DOHH2 (cell line): ENCODE measurements around the gene RNLS.

Experiments
- H3F3A ChIP-seq: fragments of 200-600 bp; sonication (generic), shearing (Covaris generic); 2 replicates; pipeline ENCODE4 v1.6.0; 2016; ENCODE audit warnings: antibody characterized with exemption, mild to moderate bottlenecking; ENCODE audit not compliant: control insufficient read depth, insufficient read depth
- H3K27ac ChIP-seq: fragments of 200-600 bp; sonication (generic); 2 replicates; pipeline ENCODE4 v1.5.1; 2014; ENCODE audit warnings: low read depth, mild to moderate bottlenecking, low read length, moderate library complexity
- H3K27me3 ChIP-seq: fragments of 200-600 bp; sonication (generic); 2 replicates; pipeline ENCODE4 v1.6.1; 2014; ENCODE audit warnings: mild to moderate bottlenecking, low read length, mixed read lengths; ENCODE audit not compliant: control insufficient read depth
- H3K36me3 ChIP-seq: fragments of 200-600 bp; sonication (generic); 2 replicates; pipeline ENCODE4 v1.6.1; 2014; ENCODE audit warnings: mild to moderate bottlenecking, low read length, moderate library complexity, mixed read lengths; ENCODE audit not compliant: control insufficient read depth
- H3K4me1 ChIP-seq: fragments of 200-600 bp; sonication (generic); 2 replicates; pipeline ENCODE4 v1.6.1; 2014; ENCODE audit warnings: mild to moderate bottlenecking, low read length, mixed read lengths; ENCODE audit not compliant: control insufficient read depth
- H3K4me2 ChIP-seq: fragments of 200-600 bp; sonication (generic); 2 replicates; pipeline ENCODE4 v1.6.0; 2014; ENCODE audit warnings: mild to moderate bottlenecking, low read length, moderate library complexity
- H3K4me3 ChIP-seq: fragments of 200-600 bp; sonication (generic); 2 replicates; pipeline ENCODE4 v1.5.1; 2014; ENCODE audit warnings: mild to moderate bottlenecking, low read length, mixed read lengths
- H3K79me2 ChIP-seq: fragments of 200-600 bp; sonication (generic); 2 replicates; pipeline ENCODE4 v1.6.1; 2014; ENCODE audit warnings: mild to moderate bottlenecking, low read length, mixed read lengths; ENCODE audit not compliant: control insufficient read depth
- H3K9me2 ChIP-seq: fragments of 200-600 bp; sonication (generic); replicated peaks from 2 replicates; pipeline ENCODE4 v1.6.1; 2014; ENCODE audit warnings: mild to moderate bottlenecking, low read length, mixed read lengths; ENCODE audit not compliant: control insufficient read depth
- H3K9me3 ChIP-seq: fragments of 200-600 bp; sonication (generic); 2 replicates; pipeline ENCODE4 v1.6.1; 2014; ENCODE audit warnings: antibody characterized with exemption, low read length, mixed read lengths; ENCODE audit not compliant: control insufficient read depth, insufficient read depth
- H4K20me1 ChIP-seq: fragments of 200-600 bp; sonication (generic); 2 replicates; pipeline ENCODE4 v1.6.0; 2014; ENCODE audit warnings: low read depth, mild to moderate bottlenecking, antibody characterized with exemption, low read length, moderate library complexity; ENCODE audit not compliant: control insufficient read depth, insufficient read depth
- CTCF ChIP-seq: fragments of 200-600 bp; sonication (generic); IDR thresholded peaks from one replicate; pipeline ENCODE4 v1.5.1; 2014; ENCODE audit warnings: antibody characterized with exemption, mild to moderate bottlenecking, low read depth, low read length; ENCODE audit not compliant: poor library complexity, severe bottlenecking
- EZH2phosphoT487 ChIP-seq: fragments of 200-600 bp; sonication (generic); IDR thresholded peaks from 2 replicates; pipeline ENCODE4 v1.6.1; 2017; ENCODE audit warnings: borderline replicate concordance, mild to moderate bottlenecking, antibody characterized with exemption, low read length, moderate library complexity, mixed read lengths

Gene RNLS

GRCh38 chr10:88270061-88270808 is 312.9 kb downstream of the RNLS start:
- Histone ChIP-seq H4K20me1 (no peaks in the 10 kb centered on the region), H3K4me2 (no peak overlapping the region), H3K27me3 (no peaks in the 10 kb centered on the region), H3K79me2 (no peaks in the 10 kb centered on the region), H3K4me1 (peaks cover 25% of the 10 kb centered on the region), H3K4me3 (no peak overlapping the region), H3K27ac (no peak overlapping the region), H3K9me2 (no peaks in the 10 kb centered on the region), H3F3A (no peaks in the 10 kb centered on the region), H3K9me3 (no peaks in the 10 kb centered on the region), H3K36me3 (no peaks in the 10 kb centered on the region)
- TF ChIP-seq EZH2phosphoT487 (no peak), CTCF (no peak)

- no peak for TF ChIP-seq EZH2phosphoT487
- no peak for TF ChIP-seq CTCF
- H3K4me3 ChIP-seq: no peak overlapping the region
- H3K4me1 ChIP-seq: peaks cover 6% of the 10 kb centered on the region
- no peaks in the 10 kb centered on the region for H4K20me1 ChIP-seq
- no peak overlapping the region for H3K27ac ChIP-seq
- H3K4me2 ChIP-seq: no peak overlapping the region
- H3K9me2 ChIP-seq: no peaks in the 10 kb centered on the region
- no peaks in the 10 kb centered on the region for H3K9me3 ChIP-seq
- no peaks in the 10 kb centered on the region for H3F3A ChIP-seq
- H3K36me3 ChIP-seq: no peaks in the 10 kb centered on the region
- no peaks in the 10 kb centered on the region for H3K79me2 ChIP-seq
- no peaks in the 10 kb centered on the region for H3K27me3 ChIP-seq
Observed at GRCh38 chr10:88262591-88263234, 320.4 kb downstream of the RNLS start.

GRCh38 chr10:88261152-88261551 is 322.0 kb downstream of the RNLS start:
- no peak overlapping the region for H3K4me2 ChIP-seq
- no peak overlapping the region for H3K27ac ChIP-seq
- H4K20me1 ChIP-seq: no peaks in the 10 kb centered on the region
- H3K4me1 ChIP-seq: peaks cover 6% of the 10 kb centered on the region
- TF ChIP-seq EZH2phosphoT487 (no peak), CTCF (no peak)
- H3K9me2 ChIP-seq: no peaks in the 10 kb centered on the region
- no peaks in the 10 kb centered on the region for H3K9me3 ChIP-seq
- no peaks in the 10 kb centered on the region for H3K27me3 ChIP-seq
- H3K36me3 ChIP-seq: no peaks in the 10 kb centered on the region
- no peaks in the 10 kb centered on the region for H3K79me2 ChIP-seq
- H3K4me3 ChIP-seq: no peak overlapping the region
- H3F3A ChIP-seq: no peaks in the 10 kb centered on the region
